IPS-NIHi11 (cell line): Measurements from ENCODE around the gene RCAN3.
"Not testable (repeated sequence)": the region's sequence is repeated elsewhere in the genome, so short reads cannot be mapped to it uniquely, and the experiment has no call there.

Source experiments
- DNase-seq: peaks from one replicate; pipeline ENCODE4 v3.0.0; 2012; ENCODE audit warnings: mixed read lengths, low spot score

The RCAN3 gene

GRCh38 chr1:24486331-24487065, 16.1 kb upstream of the RCAN3 start:
- no peak for DNase-seq

- DNase-seq: no peak
Observed at GRCh38 chr1:24487455-24487854, 15.2 kb upstream of the RCAN3 start.

- DNase-seq: not testable (repeated sequence)
Observed at GRCh38 chr1:24488159-24488558, 14.5 kb upstream of the RCAN3 start.

- DNase-seq: no peak
Observed at GRCh38 chr1:24489674-24490073, 13.0 kb upstream of the RCAN3 start.

- DNase-seq: no peak
Observed at GRCh38 chr1:24490101-24490781, 12.4 kb upstream of the RCAN3 start.

GRCh38 chr1:24491577-24492360, 10.9 kb upstream of the RCAN3 start:
- no peak for DNase-seq

- DNase-seq: not testable (repeated sequence)
Observed at GRCh38 chr1:24492935-24493334, 9.7 kb upstream of the RCAN3 start.

GRCh38 chr1:24493785-24494184, 8.9 kb upstream of the RCAN3 start:
- no peak for DNase-seq

- DNase-seq: no peak
Observed at GRCh38 chr1:24498589-24498988, 4.0 kb upstream of the RCAN3 start.

- no peak for DNase-seq
Observed at GRCh38 chr1:24500448-24501048, 2.1 kb upstream of the RCAN3 start.

- peak; percentile 55 for DNase-seq
Observed at GRCh38 chr1:24501371-24502064, 1.1 kb upstream of the RCAN3 start.

- peak; percentile 82 for DNase-seq
Observed at GRCh38 chr1:24502065-24502708, 449 bp upstream of the RCAN3 start.

- no peak for DNase-seq
Observed at GRCh38 chr1:24503059-24503751, 569 bp downstream of the RCAN3 start.

- DNase-seq: no peak
Observed at GRCh38 chr1:24503870-24504523, 1.4 kb downstream of the RCAN3 start.

- DNase-seq: no peak
Observed at GRCh38 chr1:24504560-24504959, 1.9 kb downstream of the RCAN3 start.

- DNase-seq: no peak
Observed at GRCh38 chr1:24505816-24506215, 3.2 kb downstream of the RCAN3 start.

- DNase-seq: no peak
Observed at GRCh38 chr1:24506691-24507381, 4.2 kb downstream of the RCAN3 start.

GRCh38 chr1:24507405-24507804, 4.8 kb downstream of the RCAN3 start:
- no peak for DNase-seq

GRCh38 chr1:24508911-24509310, 6.3 kb downstream of the RCAN3 start:
- no peak for DNase-seq

- DNase-seq: no peak
Observed at GRCh38 chr1:24513706-24514105, 11.1 kb downstream of the RCAN3 start.
